Colonic mucosa (tissue), 4 donors: ENCODE results near the gene DNM1. TPM values are rescaled to one million over a fixed set of nuclear protein-coding genes. Genes with fewer than 3 reads are reported as not detected.

Experiments used
- DNase-seq: peaks from one replicate; pipeline ENCODE4 v3.0.0-alpha.2; 2020
- H3K27ac ChIP-seq: fragments of 200-600 bp; one replicate; pipeline ENCODE4 v1.8.0; 2021
- H3K27me3 ChIP-seq: fragments of 200-600 bp; one replicate; pipeline ENCODE4 v1.8.0; 2021
- H3K36me3 ChIP-seq: fragments of 200-600 bp; one replicate; pipeline ENCODE4 v1.8.0; 2021
- H3K4me1 ChIP-seq: fragments of 200-600 bp; one replicate; pipeline ENCODE4 v1.8.0; 2021; ENCODE audit warnings: mild to moderate bottlenecking
- H3K4me3 ChIP-seq: fragments of 200-600 bp; one replicate; pipeline ENCODE4 v1.8.0; 2021
- H3K9ac ChIP-seq, 2 donors: one replicate each; pipeline ENCODE4 v1.7.0; 2013; ENCODE audit warnings: control low read depth in 2 of 2, low read depth in 2 of 2, low read length in 2 of 2
- H3K9me3 ChIP-seq: fragments of 200-600 bp; one replicate; pipeline ENCODE4 v1.8.0; 2021
- CTCF ChIP-seq: fragments of 200-600 bp; IDR thresholded peaks from one replicate; pipeline ENCODE4 v1.8.0; 2022; ENCODE audit warnings: antibody characterized with exemption, mild to moderate bottlenecking
- intact Hi-C: fragments of 100-400 bp; cut with DNase I; formaldehyde crosslinking; loops from one replicate; pipeline ENCODE4 v1.14.1; 2022
- total RNA-seq, 2 donors: library from RNA; stranded (reverse); fragmentation: NEBNext Ultra II Directional in 1 of 2; extraction: Animal tissue kit (Norgen Biotek cat#: 25700) in 1 of 2; gene quantifications; one replicate each; pipeline ENCODE4 v1.2.1, GENCODE V29; 2021
- donor health status: healthy.
- donor health status: DM: no; HTN: no; CAD: no.
- donor health status: DM: no; HTN: no; CAD: no.

Gene DNM1
- total RNA-seq, 2 donors from 2014 or later = 2.5 to 6.8 TPM

GRCh38 chr9:128164307-128164885 lies 38.8 kb upstream of the DNM1 start:
- DNase-seq = no peak
- no peaks in the 10 kb centered on the region for H3K9me3 ChIP-seq
- peaks cover 8% of the 10 kb centered on the region for H3K36me3 ChIP-seq
- intact Hi-C loops = no loop called here
- H3K4me1 ChIP-seq = no peaks in the 10 kb centered on the region
- no peak overlapping the region for H3K27ac ChIP-seq
- TF ChIP-seq CTCF = no peak
- no peak overlapping the region for H3K9ac ChIP-seq
- no peak overlapping the region for H3K4me3 ChIP-seq
- H3K27me3 ChIP-seq = no peaks in the 10 kb centered on the region

- H3K4me1 ChIP-seq = no peaks in the 10 kb centered on the region
- H3K9ac ChIP-seq = no peak overlapping the region
- intact Hi-C loops = no loop called here
- no peak for DNase-seq
- no peak overlapping the region for H3K27ac ChIP-seq
- H3K36me3 ChIP-seq = peaks cover 8% of the 10 kb centered on the region
- H3K27me3 ChIP-seq = no peaks in the 10 kb centered on the region
- no peak for TF ChIP-seq CTCF
- no peak overlapping the region for H3K4me3 ChIP-seq
- no peaks in the 10 kb centered on the region for H3K9me3 ChIP-seq
Measured at GRCh38 chr9:128166169-128166568, 37.0 kb upstream of the DNM1 start.

GRCh38 chr9:128167209-128167608 lies 36.0 kb upstream of the DNM1 start:
- no peak for TF ChIP-seq CTCF
- Histone ChIP-seq H3K9me3 (no peaks in the 10 kb centered on the region), H3K27ac (no peak overlapping the region), H3K27me3 (no peaks in the 10 kb centered on the region), H3K4me1 (no peaks in the 10 kb centered on the region), H3K4me3 (no peak overlapping the region), H3K36me3 (peaks cover 8% of the 10 kb centered on the region), H3K9ac (no peak overlapping the region)
- no peak for DNase-seq
- intact Hi-C loops = no loop called here

- Histone ChIP-seq H3K27ac (no peak overlapping the region), H3K4me1 (no peaks in the 10 kb centered on the region), H3K27me3 (no peaks in the 10 kb centered on the region), H3K4me3 (no peak overlapping the region), H3K9ac (no peak overlapping the region), H3K9me3 (no peaks in the 10 kb centered on the region), H3K36me3 (peaks cover 8% of the 10 kb centered on the region)
- intact Hi-C loops = no loop called here
- DNase-seq = no peak
- TF ChIP-seq CTCF = no peak
Measured at GRCh38 chr9:128168731-128169308, 34.4 kb upstream of the DNM1 start.

- intact Hi-C loops = no loop called here
- no peak overlapping the region for H3K4me3 ChIP-seq
- H3K9ac ChIP-seq = no peak overlapping the region
- no peak for TF ChIP-seq CTCF
- no peaks in the 10 kb centered on the region for H3K4me1 ChIP-seq
- H3K27ac ChIP-seq = no peak overlapping the region
- no peaks in the 10 kb centered on the region for H3K27me3 ChIP-seq
- DNase-seq = no peak
- H3K36me3 ChIP-seq = peaks cover 8% of the 10 kb centered on the region
- no peaks in the 10 kb centered on the region for H3K9me3 ChIP-seq
Measured at GRCh38 chr9:128169492-128169891, 33.7 kb upstream of the DNM1 start.
